SJCRH30 (cell line): Measurements from ENCODE around the gene CHD9NB. TPM values are rescaled to one million over a fixed set of nuclear protein-coding genes. Genes with fewer than 3 reads are reported as not detected.

Experiments
- DNase-seq, 2 experiments: peaks; one replicate each; pipeline ENCODE4 v3.0.0-alpha.2; 2015 to 2020
- H3K27ac ChIP-seq: fragments of 250-450 bp; sonication (Bioruptor Pico); 2 replicates; pipeline ENCODE4 v1.5.1; 2020; ENCODE audit warnings: mild to moderate bottlenecking, moderate library complexity
- H3K27me3 ChIP-seq: fragments of 250-450 bp; sonication (Bioruptor Pico); 2 replicates; pipeline ENCODE4 v1.5.1; 2020; ENCODE audit warnings: mild to moderate bottlenecking, moderate library complexity
- H3K36me3 ChIP-seq: fragments of 250-450 bp; sonication (Bioruptor Pico); 2 replicates; pipeline ENCODE4 v1.5.1; 2020; ENCODE audit warnings: mild to moderate bottlenecking, moderate library complexity
- H3K4me1 ChIP-seq: fragments of 250-450 bp; sonication (Bioruptor Pico); 2 replicates; pipeline ENCODE4 v1.5.1; 2020; ENCODE audit warnings: mild to moderate bottlenecking, moderate library complexity
- H3K4me3 ChIP-seq: fragments of 250-450 bp; sonication (Bioruptor Pico); 2 replicates; pipeline ENCODE4 v1.5.1; 2020; ENCODE audit warnings: mild to moderate bottlenecking, moderate library complexity
- H3K9me3 ChIP-seq: fragments of 250-450 bp; sonication (Bioruptor Pico); replicated peaks from 2 replicates; pipeline ENCODE4 v1.5.1; 2020; ENCODE audit warnings: mild to moderate bottlenecking, moderate library complexity
- total RNA-seq: library from RNA; depleted of rRNA; stranded (reverse); fragments of >200 nt; shearing (Covaris generic); gene quantifications from 2 replicates; pipeline ENCODE4 v1.2.3, GENCODE V29; 2014; rRNA removed

CHD9NB gene
- total RNA-seq, 1 experiment from 2014 or later, result not detected

DNA sequence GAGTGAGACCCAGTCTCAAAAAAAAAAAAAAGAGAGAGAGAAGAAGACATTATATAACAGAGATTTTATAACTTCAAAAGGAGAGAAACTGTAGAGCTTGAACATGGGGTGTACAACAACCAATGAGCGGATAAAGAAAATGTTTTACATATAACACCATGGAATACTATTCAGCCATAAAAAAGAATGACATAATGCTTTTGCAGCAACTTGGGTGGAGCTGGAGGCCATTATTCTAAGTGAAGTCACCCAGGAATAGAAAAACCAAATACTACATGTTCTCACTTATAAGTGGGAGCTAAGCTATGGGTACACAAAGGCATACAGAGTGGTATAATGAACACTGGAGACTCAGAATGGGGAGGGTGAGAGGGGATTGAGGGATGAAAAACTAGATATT lies 61.1 kb downstream of the CHD9NB start:
- no peak for DNase-seq
- H3K27me3 ChIP-seq, result no peaks in the 10 kb centered on the region
- H3K36me3 ChIP-seq, result no peaks in the 10 kb centered on the region
- H3K4me3 ChIP-seq, result no peak overlapping the region
- no peak overlapping the region for H3K27ac ChIP-seq
- no peaks in the 10 kb centered on the region for H3K4me1 ChIP-seq
- no peaks in the 10 kb centered on the region for H3K9me3 ChIP-seq

Other genes with a start within 250 kb of the CHD9NB start
- gene CHD9, start 2.1 kb upstream of the CHD9NB start, total RNA-seq, result 44.7 and 62.3 TPM in 2 replicates